ENCODE data around the gene RNF112.
A peak's percentile ranks its signal among the peaks of the same experiment; 100 is the strongest.

RNF112 gene

GRCh38 chr17:19376811-19377210 is 34.2 kb upstream of the RNF112 start:
- peak; percentile 10 for DNase-seq

GRCh38 chr17:19377602-19378415 is 33.2 kb upstream of the RNF112 start:
- DNase-seq: peak; percentile 96

- DNase-seq: no peak
Measured at GRCh38 chr17:19378416-19379360, 32.3 kb upstream of the RNF112 start, which contains the start of gene MAPK7. Gene MAPK7, plus strand, starts transcription at chr17:19378498. Its CDS starts 403 bp downstream, at chr17:19378901.

GRCh38 chr17:19379361-19380065 is 31.5 kb upstream of the RNF112 start:
- DNase-seq: no peak

GRCh38 chr17:19380481-19381301 is 30.3 kb upstream of the RNF112 start:
- no peak for DNase-seq

GRCh38 chr17:19381361-19381740 is 29.7 kb upstream of the RNF112 start:
- no peak for DNase-seq

- no peak for DNase-seq
Measured at GRCh38 chr17:19381741-19382444, 29.1 kb upstream of the RNF112 start.

GRCh38 chr17:19382531-19383444 is 28.2 kb upstream of the RNF112 start:
- no peak for DNase-seq

- no peak for DNase-seq
Measured at GRCh38 chr17:19383681-19384470, 27.2 kb upstream of the RNF112 start.

- DNase-seq: no peak
Measured at GRCh38 chr17:19384723-19385391, 26.2 kb upstream of the RNF112 start.

- no peak for DNase-seq
Measured at GRCh38 chr17:19385521-19385983, 25.5 kb upstream of the RNF112 start.

GRCh38 chr17:19386051-19386929 is 24.7 kb upstream of the RNF112 start:
- peak; percentile 30 for DNase-seq

- DNase-seq: no peak
Measured at GRCh38 chr17:19386974-19387920, 23.8 kb upstream of the RNF112 start, which contains the start of gene MFAP4. Gene MFAP4, minus strand, starts transcription at chr17:19387190. Its CDS starts 35 bp downstream, at chr17:19387155.

- DNase-seq: no peak
Measured at GRCh38 chr17:19387921-19388521, 23.0 kb upstream of the RNF112 start.

- DNase-seq: no peak
Measured at GRCh38 chr17:19388791-19389785, 21.9 kb upstream of the RNF112 start.

Data from NCI-H345 (cell line).